GM20000 (cell line): ENCODE results near the gene TRAPPC12.

Source experiments
- DNase-seq: peaks from one replicate; pipeline ENCODE4 v3.0.0; 2012; ENCODE audit warnings: low spot score
- CTCF ChIP-seq: IDR thresholded peaks from 2 replicates; pipeline ENCODE4 v1.5.1; 2012; ENCODE audit warnings: mild to moderate bottlenecking, control low read depth; ENCODE audit errors: extremely low read depth, missing control alignments

Gene TRAPPC12

GRCh38 chr2:3465328-3465727 is 85.8 kb downstream of the TRAPPC12 start:
- TF ChIP-seq CTCF: no peak
- no peak for DNase-seq

DNA sequence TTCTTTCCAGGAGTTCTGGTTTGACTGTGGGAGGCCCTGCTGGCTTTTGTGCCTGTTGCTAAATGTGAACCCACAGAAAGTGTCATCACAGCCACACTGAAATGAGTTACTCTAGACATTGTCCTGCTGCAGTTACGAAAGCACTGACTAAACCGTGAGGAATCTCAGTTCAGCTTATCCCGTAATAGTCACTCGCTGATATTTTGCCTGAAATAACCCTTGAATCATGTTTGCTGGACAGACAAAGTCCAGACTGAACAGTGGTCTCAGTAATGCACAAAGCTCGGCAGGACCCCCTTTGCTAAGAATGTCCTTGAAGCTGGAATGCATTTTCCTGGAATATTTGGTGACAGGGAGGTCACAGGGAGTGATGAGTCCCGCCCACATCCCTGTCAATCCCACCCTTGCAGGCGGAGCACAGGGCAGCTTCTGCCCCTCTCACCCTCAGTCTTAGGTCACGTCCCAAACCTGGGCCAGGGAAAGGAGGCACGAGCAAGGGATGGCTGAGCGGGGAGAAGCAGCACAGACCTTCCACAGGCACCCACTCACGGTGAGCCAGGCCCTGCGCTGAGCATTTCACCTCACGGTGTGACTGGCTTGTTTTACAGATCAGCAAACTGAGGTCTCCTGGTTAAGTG is 86.5 kb downstream of the TRAPPC12 start:
- no peak for DNase-seq
- no peak for TF ChIP-seq CTCF

DNA sequence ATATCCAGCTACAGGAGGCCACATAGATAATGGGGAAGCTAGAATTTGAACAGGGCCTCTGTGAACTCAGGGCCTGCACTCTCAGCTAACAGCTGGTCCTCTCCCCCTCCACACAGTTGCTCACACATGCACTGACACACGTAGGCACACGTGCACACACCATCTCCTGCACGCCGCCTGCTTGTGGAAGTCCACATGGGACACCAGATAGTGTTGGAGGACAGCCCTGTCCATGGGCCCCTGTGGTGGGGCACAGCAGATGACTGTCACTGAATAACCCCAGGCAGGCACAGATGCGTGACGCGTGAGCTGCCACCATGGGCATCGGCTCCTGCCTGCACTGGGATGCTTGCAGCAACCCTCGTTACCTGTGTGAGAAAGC is 87.0 kb downstream of the TRAPPC12 start:
- DNase-seq: no peak
- TF ChIP-seq CTCF: no peak

DNA sequence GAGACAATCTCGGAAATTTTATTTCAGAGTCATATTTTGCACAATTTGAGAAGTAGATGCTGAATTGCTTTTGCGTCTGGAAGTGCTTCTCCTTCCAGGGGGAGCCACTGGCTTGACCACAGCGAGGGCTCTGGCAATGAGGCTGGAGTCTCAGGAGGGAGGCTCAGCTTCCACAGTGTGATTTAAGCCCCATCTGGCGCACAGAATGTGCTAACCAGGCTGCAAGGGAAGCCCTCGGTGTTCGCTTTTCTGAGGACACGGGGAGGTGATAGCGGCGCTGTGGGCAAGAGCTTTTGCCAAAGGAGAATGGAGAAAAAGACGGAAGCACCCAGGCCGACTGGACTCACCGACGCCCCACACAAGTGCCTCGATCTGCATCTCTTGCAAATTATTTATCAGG is 87.5 kb downstream of the TRAPPC12 start:
- no peak for TF ChIP-seq CTCF
- no peak for DNase-seq

DNA sequence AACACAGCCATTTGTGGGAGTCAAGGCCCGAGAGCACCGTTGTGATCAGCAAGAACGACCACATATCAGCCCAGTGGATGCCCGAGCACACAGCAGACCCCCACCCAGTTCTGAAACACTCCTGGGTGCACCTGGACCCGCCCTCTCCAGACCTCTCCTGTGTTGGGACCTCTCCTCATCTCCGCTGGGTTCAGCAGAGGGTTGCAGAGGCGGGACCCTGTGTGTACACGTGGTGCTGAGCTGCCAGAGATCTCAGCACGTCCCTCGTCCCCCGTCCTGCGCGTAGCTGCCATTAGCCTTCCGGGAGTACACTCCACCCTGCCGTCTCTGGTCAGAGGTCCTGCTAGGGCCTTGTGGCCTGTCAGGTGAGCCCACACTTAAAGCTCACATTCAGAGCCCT is 88.2 kb downstream of the TRAPPC12 start:
- no peak for TF ChIP-seq CTCF
- DNase-seq: no peak

GRCh38 chr2:3468296-3468988 is 88.9 kb downstream of the TRAPPC12 start:
- no peak for DNase-seq
- TF ChIP-seq CTCF: no peak

DNA sequence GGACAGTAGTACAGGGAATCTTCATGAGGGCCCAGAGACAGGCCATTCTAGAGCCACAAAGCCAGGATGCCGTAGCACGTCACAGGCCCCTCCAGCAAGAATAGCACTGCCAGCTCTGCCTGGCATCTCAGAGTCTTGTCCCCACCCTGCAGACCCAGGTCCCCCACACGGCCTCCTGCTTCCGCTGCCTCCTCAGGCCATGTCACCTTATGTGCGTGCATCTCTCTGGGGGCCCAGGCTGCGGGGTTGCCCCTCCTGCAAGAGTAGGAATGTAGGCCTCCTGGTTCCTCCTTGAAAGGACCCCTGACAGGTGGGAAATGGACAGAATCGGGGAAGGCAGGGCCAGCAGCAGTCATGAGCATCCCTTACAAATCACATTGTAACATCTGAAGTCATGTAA is 90.0 kb downstream of the TRAPPC12 start:
- no peak for TF ChIP-seq CTCF
- no peak for DNase-seq
